22Rv1 (cell line): ENCODE measurements around the gene OR2V2.

Source experiments
- ZFX ChIP-seq: fragments of 450-650 bp; IDR thresholded peaks from 2 replicates; pipeline ENCODE4 v1.6.1; 2017; ENCODE audit warnings: antibody characterized with exemption, borderline replicate concordance
- TF ChIP-seq, protein P1 (sequence below): fragments of 450-650 bp; IDR thresholded peaks from 2 replicates; pipeline ENCODE4 v1.5.1; 2017; ENCODE audit warnings: mild to moderate bottlenecking

DNA sequence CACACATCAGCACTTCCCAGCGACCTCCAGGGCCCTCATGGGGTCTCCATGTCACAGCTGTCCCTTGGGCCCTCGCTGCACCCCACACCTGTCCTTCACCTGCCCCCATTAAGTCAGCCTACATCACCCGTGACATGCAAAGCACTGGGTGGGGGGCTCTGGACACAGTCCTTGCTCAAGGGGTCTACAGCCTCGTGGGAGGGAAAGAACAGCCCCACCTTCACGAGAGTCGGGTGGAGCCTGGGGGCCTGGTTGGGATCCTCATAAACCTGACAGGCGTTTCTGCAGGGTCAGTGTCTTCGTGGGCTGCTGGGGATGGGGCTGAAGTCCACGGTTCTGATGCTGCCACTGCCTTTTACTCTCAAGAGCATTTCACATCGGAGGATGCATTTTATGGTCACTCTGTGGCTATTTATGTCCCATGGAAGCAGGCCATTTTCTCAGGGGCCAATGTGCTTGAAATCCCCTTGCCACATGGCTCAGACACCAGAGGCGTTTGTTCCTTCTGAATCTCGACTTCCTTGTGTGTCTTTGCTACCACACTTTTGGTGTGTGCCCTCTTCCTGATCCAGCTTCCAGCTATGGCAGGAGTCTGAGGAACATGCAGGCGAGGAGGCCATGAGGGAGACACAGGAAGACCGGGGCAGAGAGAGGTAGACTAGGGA is 16.4 kb upstream of the OR2V2 start, which contains the start of gene OR2V1:
- TF ChIP-seq, protein P1, sequence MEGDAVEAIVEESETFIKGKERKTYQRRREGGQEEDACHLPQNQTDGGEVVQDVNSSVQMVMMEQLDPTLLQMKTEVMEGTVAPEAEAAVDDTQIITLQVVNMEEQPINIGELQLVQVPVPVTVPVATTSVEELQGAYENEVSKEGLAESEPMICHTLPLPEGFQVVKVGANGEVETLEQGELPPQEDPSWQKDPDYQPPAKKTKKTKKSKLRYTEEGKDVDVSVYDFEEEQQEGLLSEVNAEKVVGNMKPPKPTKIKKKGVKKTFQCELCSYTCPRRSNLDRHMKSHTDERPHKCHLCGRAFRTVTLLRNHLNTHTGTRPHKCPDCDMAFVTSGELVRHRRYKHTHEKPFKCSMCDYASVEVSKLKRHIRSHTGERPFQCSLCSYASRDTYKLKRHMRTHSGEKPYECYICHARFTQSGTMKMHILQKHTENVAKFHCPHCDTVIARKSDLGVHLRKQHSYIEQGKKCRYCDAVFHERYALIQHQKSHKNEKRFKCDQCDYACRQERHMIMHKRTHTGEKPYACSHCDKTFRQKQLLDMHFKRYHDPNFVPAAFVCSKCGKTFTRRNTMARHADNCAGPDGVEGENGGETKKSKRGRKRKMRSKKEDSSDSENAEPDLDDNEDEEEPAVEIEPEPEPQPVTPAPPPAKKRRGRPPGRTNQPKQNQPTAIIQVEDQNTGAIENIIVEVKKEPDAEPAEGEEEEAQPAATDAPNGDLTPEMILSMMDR: no peak
- no peak for TF ChIP-seq ZFX
